HG02798 (cell line): ENCODE measurements around the gene CPA2.
"Not testable (repeated sequence)": the region's sequence is repeated elsewhere in the genome, so short reads cannot be mapped to it uniquely, and the experiment has no call there.

Experiments used
- ATAC-seq: cut with Tn5 transposase; IDR thresholded peaks from one replicate; pipeline ENCODE4 v1.9.1; 2021; ENCODE audit warnings: mild to moderate bottlenecking; ENCODE audit not compliant: unreplicated experiment, poor library complexity

Gene CPA2

GRCh38 chr7:130303127-130303526 is 36.5 kb downstream of the CPA2 start:
- no peak for ATAC-seq

- ATAC-seq: no peak
These were observed 36.9 kb downstream of the CPA2 start for GRCh38 chr7:130303551-130303950.

- no peak for ATAC-seq
These were observed 37.3 kb downstream of the CPA2 start for GRCh38 chr7:130303982-130304381.

GRCh38 chr7:130304878-130305277 is 38.2 kb downstream of the CPA2 start:
- no peak for ATAC-seq

GRCh38 chr7:130305433-130306042 is 38.9 kb downstream of the CPA2 start:
- no peak for ATAC-seq

GRCh38 chr7:130309986-130310385 is 43.3 kb downstream of the CPA2 start:
- ATAC-seq: no peak

- no peak for ATAC-seq
These were observed 47.6 kb downstream of the CPA2 start for GRCh38 chr7:130314305-130314704.

GRCh38 chr7:130319541-130319940 is 52.9 kb downstream of the CPA2 start:
- ATAC-seq: no peak

GRCh38 chr7:130321542-130322229 is 55.0 kb downstream of the CPA2 start:
- ATAC-seq: not testable (repeated sequence)

- no peak for ATAC-seq
These were observed 56.0 kb downstream of the CPA2 start for GRCh38 chr7:130322615-130323014.

- ATAC-seq: no peak
These were observed 57.8 kb downstream of the CPA2 start for GRCh38 chr7:130324306-130324943.

GRCh38 chr7:130329681-130330080 is 63.0 kb downstream of the CPA2 start:
- no peak for ATAC-seq

GRCh38 chr7:130332259-130333053 is 65.8 kb downstream of the CPA2 start:
- no peak for ATAC-seq

GRCh38 chr7:130333832-130334231 is 67.2 kb downstream of the CPA2 start:
- no peak for ATAC-seq

GRCh38 chr7:130334274-130334673 is 67.6 kb downstream of the CPA2 start:
- ATAC-seq: no peak

GRCh38 chr7:130337410-130337971 is 70.8 kb downstream of the CPA2 start:
- ATAC-seq: no peak

GRCh38 chr7:130338233-130338632 is 71.6 kb downstream of the CPA2 start:
- ATAC-seq: no peak
